Tibial nerve (tissue), 4 donors: ENCODE measurements around the gene NDUFS1. TPM values are rescaled to one million over a fixed set of nuclear protein-coding genes. Genes with fewer than 3 reads are reported as not detected.

ENCODE experiments used
- DNase-seq, 2 donors: peaks; one replicate each; pipeline ENCODE4 v3.0.0-alpha.2; 2019; ENCODE audit warnings: low spot score in 2 of 2
- H3K27ac ChIP-seq, 4 donors: fragments of 200-600 bp; sonication (generic) in 3 of 4; one replicate each; pipeline ENCODE4 v1.5.1; 2017 to 2019; ENCODE audit warnings: mild to moderate bottlenecking in 1 of 4
- H3K27me3 ChIP-seq, 2 donors: fragments of 200-600 bp; sonication (generic) in 1 of 2; one replicate each; pipeline versions ENCODE4 v1.5.1 to v1.6.0; 2017 to 2019
- H3K36me3 ChIP-seq, 3 donors: fragments of 200-600 bp; sonication (generic); one replicate each; pipeline ENCODE4 v1.5.1; 2018 to 2019
- H3K4me1 ChIP-seq, 4 donors: fragments of 200-600 bp; sonication (generic) in 3 of 4; one replicate each; pipeline ENCODE4 v1.5.1; 2017 to 2019
- H3K4me3 ChIP-seq, 4 donors: fragments of 200-600 bp; sonication (generic) in 3 of 4; one replicate each; pipeline ENCODE4 v1.5.1; 2017 to 2019; ENCODE audit warnings: mild to moderate bottlenecking in 1 of 4, moderate library complexity in 1 of 4
- H3K9me3 ChIP-seq, 4 donors: fragments of 200-600 bp; sonication (generic) in 3 of 4; one replicate each; pipeline ENCODE4 v1.5.1; 2017 to 2019
- CTCF ChIP-seq, 5 experiments: fragments of 200-600 bp in 3 of 5; fragments of 450-650 bp in 2 of 5; sonication (generic) in 3 of 5; IDR thresholded peaks; one replicate each; pipeline ENCODE4 v1.5.1; 2016 to 2019; ENCODE audit warnings: antibody characterized with exemption in 5 of 5, mild to moderate bottlenecking in 3 of 5, moderate library complexity in 2 of 5
- EP300 ChIP-seq, 2 donors: sonication (generic); formaldehyde crosslinking; IDR thresholded peaks; one replicate each; pipeline ENCODE4 v1.6.1; 2017; ENCODE audit warnings: antibody characterized with exemption in 2 of 2, mild to moderate bottlenecking in 1 of 2
- POLR2A ChIP-seq, 2 donors: fragments of 450-650 bp; IDR thresholded peaks; one replicate each; pipeline ENCODE4 v1.6.1; 2017; ENCODE audit warnings: antibody characterized with exemption in 2 of 2, mild to moderate bottlenecking in 2 of 2, moderate library complexity in 2 of 2
- WGBS, 2 donors: methylation state at CpG; one replicate each; pipeline ENCODE4 v1.1.5; 2018; 5-methylcytosine and 5-hydroxymethylcytosine counted together
- total RNA-seq, 4 donors: library from RNA; depleted of rRNA; stranded (reverse); fragments of >200 nt; gene quantifications; one replicate each; pipeline ENCODE4 v1.1.0, GENCODE V29; 2016

Gene NDUFS1
- total RNA-seq, 4 donors from 2014 or later: 37.8 to 68.6 (median 53.0) TPM

DNA sequence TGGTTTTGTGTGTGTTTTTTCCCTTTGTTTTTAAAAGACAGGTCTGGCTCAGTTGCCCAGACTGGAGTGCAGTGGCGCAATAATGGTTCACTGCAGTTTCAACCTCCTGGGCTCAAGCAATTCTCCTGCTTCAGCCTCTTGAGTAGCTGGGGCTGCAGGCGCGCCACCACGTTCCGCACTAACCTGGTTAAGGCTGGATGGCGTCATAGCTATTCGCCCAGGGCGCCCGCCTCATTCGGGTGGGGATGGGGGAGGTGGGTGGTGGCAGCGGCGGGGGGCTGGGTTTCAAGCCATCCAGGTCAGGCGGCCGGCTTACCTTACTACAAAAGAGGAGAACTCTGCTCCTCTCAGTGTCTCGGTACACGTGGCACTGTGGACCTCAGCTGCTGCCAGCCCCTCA, 43.2 kb upstream of the NDUFS1 start:
- 89 to 92% methylated on average over 16 of the region's 16 CpGs for WGBS, 2 donors

DNA sequence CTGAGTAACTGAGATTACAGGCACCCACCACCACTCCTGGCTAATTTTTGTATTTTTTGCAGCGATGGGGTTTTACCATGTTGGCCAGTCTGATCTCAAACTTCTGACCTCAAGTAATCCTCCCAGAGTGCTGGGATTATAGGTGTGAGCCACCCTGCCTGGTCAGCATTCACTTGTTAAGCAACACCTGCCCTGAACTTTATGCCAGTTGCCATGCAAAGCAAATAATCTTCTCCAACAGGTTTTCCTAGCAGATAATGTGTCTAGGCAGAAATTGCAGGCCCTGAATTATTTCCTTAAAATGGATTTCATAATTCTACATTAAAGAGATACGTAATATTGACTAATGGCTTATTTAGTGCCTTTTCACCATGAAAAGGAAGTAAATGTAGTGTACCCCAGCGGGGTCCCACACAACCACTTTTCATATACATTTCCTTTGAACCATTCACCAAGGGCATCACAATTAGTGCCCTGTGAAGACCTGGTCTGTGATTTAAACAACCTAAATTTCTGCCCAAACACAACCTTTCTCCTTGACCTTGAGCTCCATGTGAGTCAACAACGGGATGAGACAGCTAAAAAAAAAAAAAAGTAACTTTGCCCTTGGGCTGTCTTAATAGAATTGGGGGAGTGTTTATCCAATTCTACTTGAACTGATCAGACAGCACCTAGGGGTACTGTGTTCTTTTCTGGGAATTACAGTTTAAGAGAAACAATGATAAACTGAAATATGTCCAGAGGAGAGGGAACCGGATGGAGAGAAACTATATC, 42.0 kb upstream of the NDUFS1 start:
- no peaks in the 10 kb centered on the region for H3K9me3 ChIP-seq
- no peaks in the 10 kb centered on the region for H3K36me3 ChIP-seq
- H3K27me3 ChIP-seq: no peaks in the 10 kb centered on the region
- H3K4me3 ChIP-seq: no peak overlapping the region
- TF ChIP-seq EP300 (IDR thresholded peaks at IDR 0.05): no peak
- no peak for TF ChIP-seq POLR2A (IDR thresholded peaks at IDR 0.05)
- no peak for TF ChIP-seq CTCF (IDR thresholded peaks at IDR 0.05)
- WGBS, 2 donors: 66 to 68% methylated on average over 5 of the region's 5 CpGs
- H3K27ac ChIP-seq: no peak overlapping the region
- no peaks in the 10 kb centered on the region for H3K4me1 ChIP-seq
- no peak for DNase-seq

More for the DNA sequence above, 43.2 kb upstream of the NDUFS1 start:
- Histone ChIP-seq H3K27me3 (no peaks in the 10 kb centered on the region), H3K27ac (no peak overlapping the region), H3K9me3 (no peaks in the 10 kb centered on the region), H3K4me3 (no peak overlapping the region), H3K36me3 (no peaks in the 10 kb centered on the region), H3K4me1 (no peaks in the 10 kb centered on the region)
- no peak for DNase-seq
- TF ChIP-seq POLR2A (IDR thresholded peaks at IDR 0.05) (no peak), EP300 (IDR thresholded peaks at IDR 0.05) (no peak), CTCF (IDR thresholded peaks at IDR 0.05) (no peak)

- Histone ChIP-seq H3K4me1 (peaks cover 0 to 4% (median 0%) of the 10 kb centered on the region in 4 donors), H3K27ac (no peak overlapping the region), H3K36me3 (no peaks in the 10 kb centered on the region), H3K9me3 (no peaks in the 10 kb centered on the region), H3K27me3 (no peaks in the 10 kb centered on the region), H3K4me3 (no peak overlapping the region)
- 27 to 33% methylated on average over 1 of the region's 1 CpG for whole genome bisulfite sequencing, 2 donors
- no peak for DNase-seq
- TF ChIP-seq CTCF (IDR thresholded peaks at IDR 0.05): no peak
- no peak for TF ChIP-seq EP300 (IDR thresholded peaks at IDR 0.05)
- TF ChIP-seq POLR2A (IDR thresholded peaks at IDR 0.05): no peak
Observed at GRCh38 chr2:206198677-206199076, 39.4 kb upstream of the NDUFS1 start.

GRCh38 chr2:206193671-206194357, 34.6 kb upstream of the NDUFS1 start:
- H3K9me3 ChIP-seq: no peaks in the 10 kb centered on the region
- no peaks in the 10 kb centered on the region for H3K36me3 ChIP-seq
- no peak for DNase-seq
- 25 to 28% methylated on average over 2 of the region's 2 CpGs for WGBS, 2 donors
- no peak for TF ChIP-seq POLR2A (IDR thresholded peaks at IDR 0.05)
- no peak for TF ChIP-seq EP300 (IDR thresholded peaks at IDR 0.05)
- TF ChIP-seq CTCF (IDR thresholded peaks at IDR 0.05): no peak
- no peaks in the 10 kb centered on the region for H3K27me3 ChIP-seq
- H3K4me1 ChIP-seq: peaks cover 0 to 4% (median 0%) of the 10 kb centered on the region in 4 donors
- no peak overlapping the region for H3K27ac ChIP-seq
- no peak overlapping the region for H3K4me3 ChIP-seq

GRCh38 chr2:206192157-206192556, 32.9 kb upstream of the NDUFS1 start:
- no peak for DNase-seq
- H3K9me3 ChIP-seq: no peaks in the 10 kb centered on the region
- no peak overlapping the region for H3K4me3 ChIP-seq
- H3K27ac ChIP-seq: no peak overlapping the region
- H3K4me1 ChIP-seq: peaks cover 0 to 4% (median 0%) of the 10 kb centered on the region in 4 donors
- TF ChIP-seq POLR2A (IDR thresholded peaks at IDR 0.05) (no peak), EP300 (IDR thresholded peaks at IDR 0.05) (no peak), CTCF (IDR thresholded peaks at IDR 0.05) (no peak)
- no peaks in the 10 kb centered on the region for H3K36me3 ChIP-seq
- WGBS, 2 donors: 97 to 100% methylated on average over 3 of the region's 3 CpGs
- no peaks in the 10 kb centered on the region for H3K27me3 ChIP-seq
